A673 (cell line): Measurements from ENCODE around the gene PAK3.
A peak's percentile ranks its signal among the peaks of the same experiment; 100 is the strongest.

Experiments
- EZH2 ChIP-seq: fragments of 200-600 bp; sonication (generic); IDR thresholded peaks from 2 replicates; pipeline ENCODE4 v1.6.1; 2017; ENCODE audit warnings: borderline replicate concordance, low read depth, mild to moderate bottlenecking, mixed read lengths, antibody characterized with exemption, low read length; ENCODE audit not compliant: poor library complexity, severe bottlenecking
- TF ChIP-seq, protein P1 (sequence below): fragments of 300-800, 200-600 bp; sonication (generic); conservative IDR thresholded peaks from 2 replicates; pipeline ENCODE4 v1.5.1; 2017; ENCODE audit warnings: low read depth, mild to moderate bottlenecking, antibody characterized with exemption, low read length, moderate library complexity, mixed read lengths

DNA sequence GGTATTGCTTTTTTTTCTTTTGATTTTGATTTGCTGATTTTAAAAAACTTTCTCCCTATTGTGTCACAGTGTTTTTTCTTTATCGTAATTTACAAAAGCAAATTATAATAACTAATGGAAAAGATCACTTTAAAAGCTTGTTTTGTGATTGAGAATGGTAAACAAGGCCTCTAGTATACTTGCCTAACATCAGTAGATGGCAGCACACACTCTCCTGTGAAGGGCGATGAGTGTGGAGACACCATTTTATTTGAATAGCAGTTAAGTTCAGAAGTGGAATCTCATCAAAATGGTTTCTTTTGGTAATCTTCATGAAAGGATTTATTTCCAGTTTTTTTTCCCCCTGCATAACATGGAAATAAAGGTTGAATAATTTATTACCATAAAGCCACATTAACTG, 72.3 kb downstream of the PAK3 start:
- TF ChIP-seq, protein P1, sequence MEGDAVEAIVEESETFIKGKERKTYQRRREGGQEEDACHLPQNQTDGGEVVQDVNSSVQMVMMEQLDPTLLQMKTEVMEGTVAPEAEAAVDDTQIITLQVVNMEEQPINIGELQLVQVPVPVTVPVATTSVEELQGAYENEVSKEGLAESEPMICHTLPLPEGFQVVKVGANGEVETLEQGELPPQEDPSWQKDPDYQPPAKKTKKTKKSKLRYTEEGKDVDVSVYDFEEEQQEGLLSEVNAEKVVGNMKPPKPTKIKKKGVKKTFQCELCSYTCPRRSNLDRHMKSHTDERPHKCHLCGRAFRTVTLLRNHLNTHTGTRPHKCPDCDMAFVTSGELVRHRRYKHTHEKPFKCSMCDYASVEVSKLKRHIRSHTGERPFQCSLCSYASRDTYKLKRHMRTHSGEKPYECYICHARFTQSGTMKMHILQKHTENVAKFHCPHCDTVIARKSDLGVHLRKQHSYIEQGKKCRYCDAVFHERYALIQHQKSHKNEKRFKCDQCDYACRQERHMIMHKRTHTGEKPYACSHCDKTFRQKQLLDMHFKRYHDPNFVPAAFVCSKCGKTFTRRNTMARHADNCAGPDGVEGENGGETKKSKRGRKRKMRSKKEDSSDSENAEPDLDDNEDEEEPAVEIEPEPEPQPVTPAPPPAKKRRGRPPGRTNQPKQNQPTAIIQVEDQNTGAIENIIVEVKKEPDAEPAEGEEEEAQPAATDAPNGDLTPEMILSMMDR, result peak; percentile 54
- TF ChIP-seq EZH2, result no peak
